HCT116 (cell line): Measurements from ENCODE around the gene GASK1A. TPM values are rescaled to one million over a fixed set of nuclear protein-coding genes. Genes with fewer than 3 reads are reported as not detected.

Source experiments
- ATAC-seq: fragments of 200-7000 bp; cut with Tn5 transposase; 2 replicates; pipeline ENCODE4 v1.9.1; 2020; ENCODE audit warnings: mild to moderate bottlenecking, moderate library complexity
- BruUV-seq: library from RNA; stranded (reverse); fragments of 400-500 nt; replicated peaks from 2 replicates; lab custom pipeline; 2021; lab: Mats Ljungman, UMichigan
- CTCF ChIA-PET: fragments of 300-600 bp; sonication (Branson Sonifier 250); formaldehyde crosslinking; loops from one replicate; lab custom pipeline; 2021; ENCODE audit warnings: antibody characterized with exemption; lab: Charles Lee
- POLR2A ChIA-PET: fragments of 300-600, 350-600 bp; sonication (Branson Sonifier 250); formaldehyde crosslinking; loops from one replicate; lab custom pipeline; 2021; ENCODE audit warnings: antibody characterized with exemption; lab: Charles Lee
- RAD21 ChIA-PET, 2 experiments: fragments of 300-600 bp; sonication (Branson Sonifier 250); formaldehyde crosslinking; loops; one replicate each; lab custom pipeline; 2023; ENCODE audit warnings: low total read pairs in 2 of 2; ENCODE audit not compliant: uncharacterized antibody in 2 of 2, unreplicated experiment in 2 of 2, low non-redundant PET in 1 of 2; lab: Charles Lee
- DNase-seq: peaks from one replicate; pipeline ENCODE4 v3.0.0-alpha.2; 2010; ENCODE audit warnings: low read depth, low spot score
- H2AFZ ChIP-seq: fragments of 200-600 bp; shearing (Covaris generic), sonication (generic); 2 replicates; pipeline ENCODE4 v1.6.1; 2017; ENCODE audit warnings: low read depth, mixed run types, mixed read lengths, antibody characterized with exemption, low read length; ENCODE audit not compliant: poor library complexity, severe bottlenecking
- H3K27ac ChIP-seq: 2 replicates; pipeline ENCODE4 v1.5.1; 2012; ENCODE audit warnings: low read depth, low read length
- H3K27me3 ChIP-seq: fragments of 200-600 bp; sonication (generic); 2 replicates; pipeline ENCODE4 v1.6.1; 2016; ENCODE audit warnings: mixed run types, low read length, mixed read lengths; ENCODE audit not compliant: insufficient read depth
- H3K36me3 ChIP-seq, 2 experiments: fragments of 200-500 bp in 1 of 2; fragments of 200-600 bp in 1 of 2; sonication (Bioruptor generic) in 1 of 2; sonication (generic) in 1 of 2; 2 replicates each; pipeline versions ENCODE4 v1.5.1 to v1.6.1; 2014 to 2016; ENCODE audit warnings: low read length in 2 of 2, inconsistent platforms in 1 of 2, mixed read lengths in 1 of 2, mixed run types in 1 of 2; ENCODE audit not compliant: insufficient read depth in 2 of 2, control insufficient read depth in 1 of 2
- H3K4me1 ChIP-seq, 2 experiments: fragments of 200-600 bp in 1 of 2; sonication (generic) in 1 of 2; 2 replicates each; pipeline versions ENCODE4 v1.5.1 to v1.6.1; 2012 to 2017; ENCODE audit warnings: low read length in 2 of 2, inconsistent platforms in 1 of 2, mild to moderate bottlenecking in 1 of 2, mixed read lengths in 1 of 2, mixed run types in 1 of 2, moderate library complexity in 1 of 2; ENCODE audit not compliant: insufficient read depth in 2 of 2, control insufficient read depth in 1 of 2
- H3K4me2 ChIP-seq: fragments of 200-600 bp; sonication (generic); 2 replicates; pipeline ENCODE4 v1.6.1; 2017; ENCODE audit warnings: mixed run types, low read length, mixed read lengths
- H3K4me3 ChIP-seq, 2 experiments: fragments of 200-600 bp in 1 of 2; sonication (generic) in 1 of 2; replicated peaks in 1 of 2; 2 replicates each; pipeline ENCODE4 v1.5.1; 2011 to 2016; ENCODE audit warnings: low read length in 2 of 2, control low read depth in 1 of 2, low read depth in 1 of 2, mild to moderate bottlenecking in 1 of 2, mixed read lengths in 1 of 2, mixed run types in 1 of 2
- H3K79me2 ChIP-seq: fragments of 200-600 bp; sonication (generic); 2 replicates; pipeline ENCODE4 v1.6.1; 2017; ENCODE audit warnings: mild to moderate bottlenecking, mixed run types, low read length, moderate library complexity, mixed read lengths; ENCODE audit not compliant: insufficient read depth
- H3K9ac ChIP-seq: fragments of 200-600 bp; sonication (generic); 2 replicates; pipeline ENCODE4 v1.6.1; 2016; ENCODE audit warnings: low read length, mixed read lengths
- H3K9me2 ChIP-seq: fragments of 200-600 bp; sonication (generic), shearing (Covaris generic); 2 replicates; pipeline ENCODE4 v1.6.1; 2017; ENCODE audit warnings: mixed run types, mild to moderate bottlenecking, moderate library complexity; ENCODE audit not compliant: insufficient read depth
- H3K9me3 ChIP-seq, 2 experiments: fragments of 200-500 bp in 1 of 2; fragments of 200-600 bp in 1 of 2; sonication (Bioruptor generic) in 1 of 2; sonication (generic) in 1 of 2; 2 replicates each; pipeline ENCODE4 v1.6.1; 2014 to 2017; ENCODE audit warnings: low read length in 2 of 2, mixed read lengths in 2 of 2, inconsistent platforms in 1 of 2, low read depth in 1 of 2, mild to moderate bottlenecking in 1 of 2, mixed run types in 1 of 2, moderate library complexity in 1 of 2; ENCODE audit not compliant: control insufficient read depth in 1 of 2, insufficient read depth in 1 of 2
- H4K20me1 ChIP-seq: fragments of 200-600 bp; sonication (generic), shearing (Covaris generic); 2 replicates; pipeline ENCODE4 v1.6.1; 2017; ENCODE audit warnings: mixed run types, mild to moderate bottlenecking, moderate library complexity; ENCODE audit not compliant: insufficient read depth
- ATF3 ChIP-seq: IDR thresholded peaks from 2 replicates; pipeline ENCODE4 v1.6.1; 2012
- CBX3 ChIP-seq: IDR thresholded peaks from 2 replicates; pipeline ENCODE4 v1.6.1; 2012; ENCODE audit warnings: low read depth
- CEBPB ChIP-seq: IDR thresholded peaks from 2 replicates; pipeline ENCODE4 v1.6.1; 2012; ENCODE audit warnings: low read depth
- CTCF ChIP-seq, 3 experiments: fragments of 200-600 bp in 1 of 3; sonication (generic) in 1 of 3; IDR thresholded peaks in 2 of 3; conservative IDR thresholded peaks in 1 of 3; 2 replicates each; pipeline ENCODE4 v1.5.1; 2012 to 2017; ENCODE audit warnings: low read depth in 2 of 3, low read length in 2 of 3, antibody characterized with exemption in 1 of 3, borderline replicate concordance in 1 of 3, control low read depth in 1 of 3, mild to moderate bottlenecking in 1 of 3, mixed read lengths in 1 of 3, mixed run types in 1 of 3, moderate library complexity in 1 of 3; ENCODE audit not compliant: insufficient read depth in 1 of 3
- EGR1 ChIP-seq: IDR thresholded peaks from 2 replicates; pipeline ENCODE4 v1.6.1; 2012; ENCODE audit warnings: low read depth
- ELF1 ChIP-seq: IDR thresholded peaks from 2 replicates; pipeline ENCODE4 v1.6.1; 2012; ENCODE audit warnings: low read depth, borderline replicate concordance
- EZH2 ChIP-seq: fragments of 200-600 bp; sonication (generic); IDR thresholded peaks from 2 replicates; pipeline ENCODE4 v1.6.1; 2017; ENCODE audit warnings: antibody characterized with exemption, mixed run types
- FOSL1 ChIP-seq: IDR thresholded peaks from 2 replicates; pipeline ENCODE4 v1.6.1; 2012; ENCODE audit warnings: low read depth
- POLR2A ChIP-seq: IDR thresholded peaks from 2 replicates; pipeline ENCODE4 v1.7.0; 2011; ENCODE audit warnings: borderline replicate concordance; ENCODE audit not compliant: insufficient read depth, insufficient read length; ENCODE audit errors: extremely low read depth
- RAD21 ChIP-seq: IDR thresholded peaks from 2 replicates; pipeline ENCODE4 v1.6.1; 2012; ENCODE audit warnings: low read depth, mild to moderate bottlenecking
- SP1 ChIP-seq: IDR thresholded peaks from 2 replicates; pipeline ENCODE4 v1.6.1; 2012; ENCODE audit warnings: low read depth
- SRF ChIP-seq: IDR thresholded peaks from 2 replicates; pipeline ENCODE4 v1.6.1; 2012; ENCODE audit warnings: low read depth
- ZBTB33 ChIP-seq: IDR thresholded peaks from 2 replicates; pipeline ENCODE4 v1.6.1; 2011; ENCODE audit warnings: mild to moderate bottlenecking, low read length, moderate library complexity; ENCODE audit not compliant: insufficient replicate concordance; ENCODE audit errors: extremely low read depth
- intact Hi-C: fragments of 100-400 bp; cut with micrococcal nuclease; formaldehyde crosslinking; loops from 2 replicates; pipeline ENCODE4 v1.10.0; 2022
- total RNA-seq: library from RNA; stranded (reverse); gene quantifications from one replicate; pipeline ENCODE4 v1.2.1, GENCODE V29; 2021; ENCODE audit not compliant: unreplicated experiment

GASK1A gene
- total RNA-seq, 1 experiment from 2014 or later: 1.0 TPM

- Histone ChIP-seq H3K9ac (no peak overlapping the region), H3K4me2 (no peak overlapping the region), H3K79me2 (no peaks in the 10 kb centered on the region), H2AFZ (no peak overlapping the region), H3K27ac (no peak overlapping the region), H4K20me1 (no peaks in the 10 kb centered on the region), H3K9me2 (no peaks in the 10 kb centered on the region), H3K27me3 (no peaks in the 10 kb centered on the region), H3K4me1 (peaks cover 0 to 16% of the 10 kb centered on the region in 2 experiments; a peak in 1 of 4 replicates), H3K4me3 (no peak overlapping the region), H3K36me3 (no peaks in the 10 kb centered on the region), H3K9me3 (no peaks in the 10 kb centered on the region)
- no TSS peak for BruUV-seq
- DNase-seq (no peak), ATAC-seq (no peak)
- ChIA-PET RAD21 (no interaction called here), CTCF (no interaction called here), POLR2A (no interaction called here)
- intact Hi-C loops: no loop called here
- TF ChIP-seq EZH2 (no peak), ELF1 (no peak), CTCF (IDR thresholded peaks at IDR 0.05 in 2 of 3, conservative IDR thresholded peaks at IDR 0.05 in 1 of 3; ENCODE audit: borderline replicate concordance in 1 of 3, insufficient read depth in 1 of 3, low read depth in 2 of 3, low read length in 2 of 3) (no peak), ATF3 (no peak), FOSL1 (no peak), POLR2A (no peak), SRF (no peak), CBX3 (no peak), EGR1 (no peak), RAD21 (no peak), CEBPB (no peak), ZBTB33 (no peak), SP1 (no peak)
Observed at GRCh38 chr3:43023746-43024145, 44.6 kb downstream of the GASK1A start.
